HG02763 (cell line): ENCODE measurements around the gene PRIM2.
A peak's percentile ranks its signal among the peaks of the same experiment; 100 is the strongest.
"Not testable (repeated sequence)": the region's sequence is repeated elsewhere in the genome, so short reads cannot be mapped to it uniquely, and the experiment has no call there.

Source experiments
- ATAC-seq: cut with Tn5 transposase; IDR thresholded peaks from one replicate; pipeline ENCODE4 v1.9.1; 2021; ENCODE audit warnings: mild to moderate bottlenecking, moderate library complexity; ENCODE audit not compliant: unreplicated experiment

Gene PRIM2

DNA sequence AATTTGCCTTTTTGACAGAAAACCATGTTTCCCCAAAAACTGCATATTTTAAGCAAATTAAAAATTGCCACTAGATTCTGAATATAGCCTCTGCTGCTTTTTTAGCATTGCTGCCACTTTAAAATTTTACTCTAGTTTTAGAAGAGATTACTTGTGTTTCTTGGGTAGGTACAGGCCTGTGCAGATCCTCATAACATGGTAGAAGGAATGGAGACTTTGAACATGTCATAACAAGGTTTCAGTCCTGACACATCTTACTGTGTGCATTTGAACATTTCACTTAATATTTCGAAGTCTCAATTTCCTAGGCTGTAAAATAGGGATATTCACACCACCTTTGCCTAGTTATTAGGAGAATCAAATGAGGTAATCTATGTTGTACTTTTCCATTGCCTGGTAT lies 259.6 kb downstream of the PRIM2 start:
- not testable (repeated sequence) for ATAC-seq

DNA sequence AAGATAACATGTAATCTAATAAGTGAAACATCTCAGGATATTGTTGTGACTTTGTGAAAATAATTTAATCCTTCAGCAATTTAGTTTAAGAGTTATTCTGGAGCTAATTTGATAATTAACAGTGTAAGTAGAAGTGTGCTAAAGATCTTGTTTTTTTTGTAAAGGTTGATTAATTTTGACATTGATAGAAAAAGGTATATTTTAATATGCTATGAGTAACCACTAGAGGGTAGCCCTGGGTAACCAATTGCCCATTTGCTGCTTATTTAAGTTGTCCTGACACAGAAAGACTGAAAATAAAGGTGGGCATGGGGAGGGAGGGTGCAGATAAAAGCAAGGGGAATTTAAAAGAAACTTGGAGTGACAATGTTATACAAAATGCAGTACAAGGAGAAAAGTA lies 262.1 kb downstream of the PRIM2 start:
- not testable (repeated sequence) for ATAC-seq

DNA sequence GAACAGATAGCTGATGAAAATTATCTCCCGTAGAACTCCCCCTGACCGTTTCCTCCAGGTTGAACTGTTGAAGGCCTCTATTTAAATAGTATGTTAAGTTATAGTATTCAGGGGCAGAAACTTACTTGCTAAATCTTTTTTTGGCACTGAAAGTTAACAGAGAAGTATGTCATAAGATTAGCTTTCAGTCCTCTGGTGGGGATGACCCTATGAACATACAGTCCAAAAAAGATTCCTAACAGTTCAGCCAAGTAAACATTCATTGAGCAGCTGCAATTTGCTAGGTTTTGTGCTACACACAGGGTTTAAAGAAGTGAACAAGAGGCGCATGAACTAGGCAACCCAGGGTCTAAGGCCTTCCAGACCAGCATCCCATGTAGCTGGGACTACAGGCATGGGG lies 264.2 kb downstream of the PRIM2 start:
- ATAC-seq: not testable (repeated sequence)

DNA sequence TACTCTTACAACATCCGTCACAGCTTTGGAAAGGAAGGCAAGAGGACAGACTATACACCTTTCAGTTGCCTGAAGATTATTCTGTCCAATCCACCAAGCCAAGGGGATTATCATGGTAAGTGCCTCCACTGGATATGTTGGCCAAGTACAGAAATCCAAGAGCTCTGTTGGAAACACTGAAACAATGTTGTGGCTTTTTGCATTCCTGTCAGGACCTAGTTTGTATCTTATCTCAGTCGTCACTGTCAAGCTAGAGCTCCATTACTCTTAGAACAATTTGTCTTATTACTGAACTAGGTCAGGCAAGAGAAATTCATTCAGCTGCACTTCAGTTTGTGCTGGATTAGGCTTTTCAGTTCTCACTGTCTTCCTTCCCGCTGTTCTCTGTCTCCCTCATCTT lies 283.7 kb downstream of the PRIM2 start:
- ATAC-seq: not testable (repeated sequence)

DNA sequence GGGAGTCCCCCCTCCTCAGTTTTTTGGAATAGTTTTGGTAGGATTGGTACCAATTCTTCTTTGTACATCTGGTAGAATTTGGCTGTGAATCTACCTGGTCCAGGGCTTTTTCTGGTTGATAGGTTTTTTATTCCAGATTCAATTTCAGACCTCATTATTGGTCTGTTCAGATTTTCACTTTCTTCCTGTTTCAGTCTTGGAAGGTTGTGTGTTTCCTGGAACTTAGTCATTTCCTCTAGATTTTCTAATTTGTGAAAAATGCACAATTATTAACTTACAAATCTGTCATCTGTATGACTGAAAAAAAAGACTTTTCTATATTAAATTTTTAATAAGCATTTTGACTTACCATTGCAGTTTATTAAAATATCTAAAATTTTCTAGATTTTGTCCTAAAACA lies 287.9 kb downstream of the PRIM2 start:
- not testable (repeated sequence) for ATAC-seq

- not testable (repeated sequence) for ATAC-seq
Measured at GRCh38 chr6:57606331-57606730, 288.9 kb downstream of the PRIM2 start.

GRCh38 chr6:57610612-57611011 lies 293.2 kb downstream of the PRIM2 start:
- not testable (repeated sequence) for ATAC-seq

- ATAC-seq: not testable (repeated sequence)
Measured at GRCh38 chr6:57618959-57619358, 301.5 kb downstream of the PRIM2 start.

DNA sequence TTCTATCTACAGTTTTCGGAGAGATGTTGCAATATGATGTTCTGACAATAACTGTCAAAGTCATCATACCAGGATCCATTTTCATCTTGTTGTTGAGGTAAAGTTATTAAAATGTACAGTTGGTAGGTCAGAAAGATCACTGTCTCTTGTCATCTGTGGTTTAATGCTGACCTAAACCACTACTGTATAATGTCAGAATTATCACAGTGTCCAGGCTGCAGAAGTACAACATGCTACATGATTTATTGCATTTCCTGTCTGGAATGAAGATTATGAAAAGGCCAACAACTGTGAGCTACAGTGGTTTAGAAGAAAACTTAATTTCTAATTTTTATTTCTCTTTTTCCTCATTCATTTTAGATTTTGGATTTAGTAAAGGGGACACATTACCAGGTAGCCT lies 314.3 kb downstream of the PRIM2 start:
- ATAC-seq: not testable (repeated sequence)

- ATAC-seq: not testable (repeated sequence)
Measured at GRCh38 chr6:57658526-57658925, 341.1 kb downstream of the PRIM2 start.

- ATAC-seq: not testable (repeated sequence)
Measured at GRCh38 chr6:57659794-57660193, 342.4 kb downstream of the PRIM2 start.

GRCh38 chr6:57660940-57661339 lies 343.5 kb downstream of the PRIM2 start:
- peak; percentile 61 for ATAC-seq

DNA sequence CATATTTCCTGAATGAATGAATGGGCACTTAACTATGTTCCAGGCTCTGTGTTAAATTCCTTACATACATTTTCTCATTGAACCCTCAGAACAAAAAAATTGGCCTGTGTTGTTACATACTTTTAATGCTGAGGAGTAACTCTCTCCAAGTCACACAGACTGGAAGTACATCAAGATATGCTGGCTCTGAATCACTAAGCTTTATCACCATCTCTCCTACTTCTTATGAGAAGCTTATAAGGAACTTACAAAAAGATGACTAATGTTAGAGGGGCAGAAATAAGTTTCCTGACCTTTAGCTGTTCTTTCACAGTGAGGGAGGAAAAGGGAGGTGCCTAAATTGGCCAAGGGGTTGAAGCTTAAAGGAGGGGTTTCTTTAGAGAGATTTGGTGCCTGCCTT lies 350.7 kb downstream of the PRIM2 start:
- not testable (repeated sequence) for ATAC-seq

- not testable (repeated sequence) for ATAC-seq
Measured at GRCh38 chr6:57671237-57671636, 353.8 kb downstream of the PRIM2 start.

DNA sequence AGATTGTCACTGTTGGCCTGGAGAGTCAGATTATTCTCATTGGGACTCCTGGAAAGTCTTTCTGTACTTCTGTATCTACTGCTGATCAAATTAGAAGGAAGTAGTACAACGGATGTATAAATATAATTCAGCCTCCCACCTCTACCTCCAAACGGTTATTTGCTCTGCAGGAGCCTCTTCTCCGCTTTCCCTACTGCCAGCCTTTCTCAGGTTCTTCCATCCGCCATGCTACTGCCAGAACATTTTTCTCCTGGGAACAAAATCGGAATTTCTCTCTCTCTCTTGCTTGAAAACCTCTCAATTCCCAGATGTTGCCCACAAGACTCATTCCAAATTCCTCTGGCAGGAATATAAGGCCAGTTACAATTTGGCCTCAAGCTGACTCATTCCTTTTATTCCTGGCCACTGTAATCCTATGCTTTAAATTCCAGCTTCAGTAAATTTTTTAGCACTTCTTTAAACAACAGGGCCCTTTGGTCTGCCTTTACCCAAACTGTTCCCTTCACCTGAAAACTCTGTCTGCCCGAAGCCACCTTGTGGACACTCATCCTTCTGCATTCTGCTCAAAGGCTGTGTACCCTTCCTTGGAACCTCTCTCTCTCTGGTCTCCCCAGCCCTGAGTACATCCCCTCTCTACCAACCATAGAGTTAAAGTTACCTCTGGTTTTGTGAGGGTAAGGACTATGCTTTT lies 354.7 kb downstream of the PRIM2 start:
- not testable (repeated sequence) for ATAC-seq

DNA sequence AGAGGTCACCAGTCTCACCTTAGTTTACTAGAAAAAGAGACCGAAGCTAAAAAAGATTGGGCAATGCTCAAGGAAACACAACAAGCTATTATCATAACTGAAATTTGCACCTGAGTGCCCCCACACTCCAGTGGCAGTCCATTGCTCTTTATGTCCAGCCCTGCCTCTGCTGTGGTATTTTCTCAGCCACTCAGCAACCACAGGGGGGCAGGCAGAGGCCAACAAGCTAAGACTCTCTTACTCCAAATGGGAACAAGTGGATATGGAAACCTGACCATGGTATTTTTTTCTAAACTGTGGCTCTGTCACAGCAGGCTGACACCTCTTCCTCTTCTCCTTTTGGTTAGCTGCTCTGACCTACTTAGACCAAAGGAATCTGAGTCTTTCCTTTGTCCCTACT lies 355.9 kb downstream of the PRIM2 start:
- not testable (repeated sequence) for ATAC-seq

DNA sequence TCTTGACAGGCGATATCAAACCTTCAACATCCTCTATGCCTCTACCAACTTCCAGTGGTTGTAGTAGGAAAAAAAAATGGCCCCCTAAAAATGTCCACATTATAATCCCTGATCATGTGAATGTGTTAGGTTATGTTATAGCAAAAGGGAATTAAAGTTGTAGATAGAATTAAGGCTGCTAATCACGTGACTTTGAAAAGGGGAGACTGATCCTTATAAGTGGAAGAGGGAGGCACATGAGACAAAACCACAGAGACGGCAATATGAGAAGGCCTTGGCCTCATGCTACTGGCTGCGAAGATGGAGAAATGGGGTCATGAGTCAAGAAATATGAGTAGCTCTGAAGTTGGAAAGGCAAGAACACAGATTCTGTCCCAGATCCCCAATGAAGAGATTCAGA lies 358.0 kb downstream of the PRIM2 start:
- ATAC-seq: not testable (repeated sequence)

GRCh38 chr6:57696382-57696781 lies 379.0 kb downstream of the PRIM2 start:
- not testable (repeated sequence) for ATAC-seq
